ENCODE measurements around the gene ZSWIM4. TPM values are rescaled to one million over a fixed set of nuclear protein-coding genes. Genes with fewer than 3 reads are reported as not detected.

ZSWIM4 gene
- polyA plus RNA-seq, 2 of the 4 experiments (the other 2 are of a cell fraction), result 1.6 to 3.4 TPM

- Histone ChIP-seq H3K4me3 (no peak overlapping the region), H3K27ac (peak overlapping the region; percentile 91 to 96; a peak in 5 of 6 replicates), H3K4me2 (peak overlapping the region; percentile 97), H3K9me3 (no peaks in the 10 kb centered on the region), H3K4me1 (peaks cover 54% of the 10 kb centered on the region)
- DNase-seq (ENCODE audit: low read depth in 1 of 2, low spot score in 1 of 2) (no peak), ATAC-seq (peak in 1 of 2 experiments; percentile 15; a peak in 3 of 6 replicates), FAIRE-seq (no peak)
- 32% methylated on average over 11 of the region's 13 CpGs for WGBS (ENCODE audit: missing lambda C conversion rate)
- CTCF ChIA-PET, result interaction anchor here (0.5 to 20.6 kb wide), 7 partner anchors 8 to 78 kb away, joined by 3 to 271 read pairs (median 40); partner anchors contain the start of gene ZSWIM4
- TF ChIP-seq MAX (IDR thresholded peaks at IDR 0.05) (peak; percentile 20; the same call in 1 of the 2 replicates), HOXB13 (CRISPR knock-in tag; IDR thresholded peaks at IDR 0.05; ENCODE audit: low read depth) (no peak)
- POLR2A ChIA-PET, result interaction anchor here (3.3 to 3.5 kb wide), 2 partner anchors 17 to 29 kb away, joined by 33 to 37 read pairs; no protein-coding TSS in a partner anchor
These were observed 68.9 kb downstream of the ZSWIM4 start for GRCh38 chr19:13864046-13864666.

GRCh38 chr19:13864667-13865570, 69.7 kb downstream of the ZSWIM4 start:
- H3K4me1 ChIP-seq, result peaks cover 46% of the 10 kb centered on the region
- no peaks in the 10 kb centered on the region for H3K9me3 ChIP-seq
- FAIRE-seq (no peak), ATAC-seq (no peak), DNase-seq (ENCODE audit: low read depth in 1 of 2, low spot score in 1 of 2) (no peak)
- WGBS (ENCODE audit: missing lambda C conversion rate), result 59% methylated on average over 14 of the region's 113 CpGs
- TF ChIP-seq USF2 (IDR thresholded peaks at IDR 0.05) (no peak), CEBPB (IDR thresholded peaks at IDR 0.05) (no peak)
- peak overlapping the region; percentile 91 to 96 for H3K27ac ChIP-seq
- CTCF ChIA-PET, result interaction anchor here (1.0 to 20.6 kb wide), 5 partner anchors 15 to 80 kb away, joined by 3 to 271 read pairs (median 48); partner anchors contain the start of gene ZSWIM4
- H3K4me3 ChIP-seq, result peak overlapping the region; percentile 88
- peak overlapping the region; percentile 97 for H3K4me2 ChIP-seq
- POLR2A ChIA-PET, result interaction anchor here (3.5 kb wide), 1 partner anchor 30 kb away, joined by 37 read pairs; no protein-coding TSS in a partner anchor

- H3K27ac ChIP-seq, result peak overlapping the region; percentile 91 to 96
- H3K4me1 ChIP-seq, result peaks cover 38% of the 10 kb centered on the region
- peak overlapping the region; percentile 97 for H3K4me2 ChIP-seq
- ChIA-PET CTCF (interaction anchor here (0.8 to 20.6 kb wide), 3 partner anchors 13 to 81 kb away, joined by 3 to 271 read pairs (median 3); no protein-coding TSS in a partner anchor), POLR2A (interaction anchor here (1.1 kb wide), 1 partner anchor 19 kb away, joined by 4 read pairs; no protein-coding TSS in a partner anchor)
- WGBS (ENCODE audit: missing lambda C conversion rate), result 25% methylated on average over 8 of the region's 82 CpGs
- H3K4me3 ChIP-seq, result peak overlapping the region; percentile 88
- H3K9me3 ChIP-seq, result no peaks in the 10 kb centered on the region
- TF ChIP-seq RARB (CRISPR knock-in tag; IDR thresholded peaks at IDR 0.05) (no peak), RCOR1 (IDR thresholded peaks at IDR 0.05; ENCODE audit: low read depth, low read length) (no peak), FOSL2 (IDR thresholded peaks at IDR 0.05) (no peak), FOSL2 (CRISPR knock-in tag; IDR thresholded peaks at IDR 0.05) (no peak), TFCP2L1 (CRISPR knock-in tag; IDR thresholded peaks at IDR 0.05) (no peak), EP300 (IDR thresholded peaks at IDR 0.05) (no peak)
- DNase-seq (ENCODE audit: low read depth in 1 of 2, low spot score in 1 of 2) (no peak), ATAC-seq (no peak), FAIRE-seq (no peak)
These were observed 70.6 kb downstream of the ZSWIM4 start for GRCh38 chr19:13865571-13866462.

GRCh38 chr19:13866463-13867046, 71.3 kb downstream of the ZSWIM4 start:
- H3K4me1 ChIP-seq, result peaks cover 33% of the 10 kb centered on the region
- H3K4me3 ChIP-seq, result peak overlapping the region; percentile 88
- no peak for TF ChIP-seq POLR2A (IDR thresholded peaks at IDR 0.05; ENCODE audit: low read length)
- no peak for TF ChIP-seq RNF2 (IDR thresholded peaks at IDR 0.05; ENCODE audit: borderline replicate concordance, low read depth)
- no peak for TF ChIP-seq CBX2 (IDR thresholded peaks at IDR 0.05; ENCODE audit: borderline replicate concordance, low read depth)
- no peak for TF ChIP-seq PBX3 (IDR thresholded peaks at IDR 0.05)
- TF ChIP-seq CHD4 (IDR thresholded peaks at IDR 0.05; ENCODE audit: borderline replicate concordance), result no peak
- no peak for TF ChIP-seq EP300 (IDR thresholded peaks at IDR 0.05)
- no peak for TF ChIP-seq NR3C1 (IDR thresholded peaks at IDR 0.05)
- TF ChIP-seq KDM1A (IDR thresholded peaks at IDR 0.05; ENCODE audit: low read depth), result no peak
- no peak for TF ChIP-seq FOSL2 (IDR thresholded peaks at IDR 0.05)
- TF ChIP-seq FOSL2 (CRISPR knock-in tag; IDR thresholded peaks at IDR 0.05), result no peak
- no peak for TF ChIP-seq EHF (CRISPR knock-in tag; IDR thresholded peaks at IDR 0.05)
- ChIA-PET CTCF (interaction anchor here (0.8 to 20.6 kb wide), 3 partner anchors 11 to 29 kb away, joined by 3 to 271 read pairs (median 3); no protein-coding TSS in a partner anchor), POLR2A (interaction anchor here (1.1 kb wide), 1 partner anchor 19 kb away, joined by 4 read pairs; no protein-coding TSS in a partner anchor)
- DNase-seq (ENCODE audit: low read depth in 1 of 2, low spot score in 1 of 2), result no peak
- 90% methylated on average over 15 of the region's 15 CpGs for WGBS (ENCODE audit: missing lambda C conversion rate)
- ATAC-seq, result no peak
- peak overlapping the region; percentile 91 to 96; a peak in 5 of 6 replicates for H3K27ac ChIP-seq
- no peak for FAIRE-seq
- H3K9me3 ChIP-seq, result no peaks in the 10 kb centered on the region
- peak overlapping the region; percentile 97 for H3K4me2 ChIP-seq

Measured in A549 (cell line).